Gastrocnemius medialis (tissue), 4 donors: ENCODE results near the gene GSTCD.
"Not testable (repeated sequence)": the region's sequence is repeated elsewhere in the genome, so short reads cannot be mapped to it uniquely, and the experiment has no call there.

Source experiments
- CTCF ChIP-seq, 5 experiments: fragments of 450-650 bp in 3 of 5; fragments of 200-600 bp in 2 of 5; sonication (generic) in 2 of 5; IDR thresholded peaks in 4 of 5; conservative IDR thresholded peaks in 1 of 5; 1 replicate in 4 of 5; 2 replicates in 1 of 5; pipeline ENCODE4 v1.5.1; 2016 to 2019; ENCODE audit warnings: antibody characterized with exemption in 5 of 5, mild to moderate bottlenecking in 3 of 5, moderate library complexity in 3 of 5
- POLR2A ChIP-seq, 2 donors: fragments of 450-650 bp; IDR thresholded peaks; one replicate each; pipeline ENCODE4 v1.6.1; 2017; ENCODE audit warnings: antibody characterized with exemption in 2 of 2, mild to moderate bottlenecking in 2 of 2, moderate library complexity in 2 of 2

GRCh38 chr4:105735217-105735616 is 26.6 kb downstream of the GSTCD start:
- TF ChIP-seq CTCF (IDR thresholded peaks at IDR 0.05 in 4 of 5, conservative IDR thresholded peaks at IDR 0.05 in 1 of 5); POLR2A (IDR thresholded peaks at IDR 0.05): not testable (repeated sequence)
